ENCODE results near the gene UNC5CL.

UNC5CL gene

DNA sequence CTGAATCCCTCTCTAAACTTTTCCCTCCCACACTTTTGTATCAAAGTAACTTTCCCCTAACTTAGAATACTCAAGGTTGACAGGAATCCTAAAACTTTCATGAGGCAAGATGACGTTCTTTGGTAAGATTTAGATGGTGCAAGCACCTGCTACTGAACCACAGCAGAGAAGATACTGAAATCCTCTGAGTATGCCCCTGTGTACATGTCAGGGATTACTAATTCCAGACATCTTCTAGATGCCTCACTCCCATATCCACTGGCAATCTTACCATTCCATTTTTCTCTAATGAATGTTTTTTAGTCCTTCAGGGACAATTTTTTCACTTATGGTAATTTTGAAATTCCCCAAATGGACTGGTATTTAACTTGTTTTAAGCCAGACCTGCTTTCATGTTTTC is 23.0 kb upstream of the UNC5CL start:
- TF ChIP-seq CTCF (IDR thresholded peaks at IDR 0.05; ENCODE audit: extremely low read depth, missing control alignments), result no peak
- no peak for DNase-seq (ENCODE audit: low spot score)

- DNase-seq (ENCODE audit: low spot score), result no peak
- no peak for TF ChIP-seq CTCF (IDR thresholded peaks at IDR 0.05; ENCODE audit: extremely low read depth, missing control alignments)
Measured at GRCh38 chr6:41061196-41061726, 22.2 kb upstream of the UNC5CL start.

GRCh38 chr6:41059556-41059955 is 20.5 kb upstream of the UNC5CL start:
- no peak for TF ChIP-seq CTCF (IDR thresholded peaks at IDR 0.05; ENCODE audit: extremely low read depth, missing control alignments)
- no peak for DNase-seq (ENCODE audit: low spot score)

GRCh38 chr6:41058783-41059181 is 19.8 kb upstream of the UNC5CL start:
- DNase-seq (ENCODE audit: low spot score), result no peak
- TF ChIP-seq CTCF (IDR thresholded peaks at IDR 0.05; ENCODE audit: extremely low read depth, missing control alignments), result no peak

GRCh38 chr6:41056768-41057490 is 17.9 kb upstream of the UNC5CL start:
- DNase-seq (ENCODE audit: low spot score), result no peak
- no peak for TF ChIP-seq CTCF (IDR thresholded peaks at IDR 0.05; ENCODE audit: extremely low read depth, missing control alignments)

GRCh38 chr6:41055149-41055548 is 16.1 kb upstream of the UNC5CL start:
- DNase-seq (ENCODE audit: low spot score), result no peak
- no peak for TF ChIP-seq CTCF (IDR thresholded peaks at IDR 0.05; ENCODE audit: extremely low read depth, missing control alignments)

- TF ChIP-seq CTCF (IDR thresholded peaks at IDR 0.05; ENCODE audit: extremely low read depth, missing control alignments), result no peak
- no peak for DNase-seq (ENCODE audit: low spot score)
Measured at GRCh38 chr6:41054511-41054910, 15.5 kb upstream of the UNC5CL start.
